Head of caudate nucleus (tissue), 42 donors: Measurements from ENCODE around the gene PTN.
"Not testable (repeated sequence)": the region's sequence is repeated elsewhere in the genome, so short reads cannot be mapped to it uniquely, and the experiment has no call there.

Experiments used
- DNase-seq, 42 donors: peaks; one replicate each; pipeline versions ENCODE4 v3.0.0 to v3.0.0-alpha.2; 2020 to 2021; ENCODE audit warnings: mixed read lengths in 7 of 42
- intact Hi-C: fragments of 100-400 bp; cut with DNase I; formaldehyde crosslinking; loops from one replicate; pipeline ENCODE4 v1.15.0; 2022

Gene PTN

DNA sequence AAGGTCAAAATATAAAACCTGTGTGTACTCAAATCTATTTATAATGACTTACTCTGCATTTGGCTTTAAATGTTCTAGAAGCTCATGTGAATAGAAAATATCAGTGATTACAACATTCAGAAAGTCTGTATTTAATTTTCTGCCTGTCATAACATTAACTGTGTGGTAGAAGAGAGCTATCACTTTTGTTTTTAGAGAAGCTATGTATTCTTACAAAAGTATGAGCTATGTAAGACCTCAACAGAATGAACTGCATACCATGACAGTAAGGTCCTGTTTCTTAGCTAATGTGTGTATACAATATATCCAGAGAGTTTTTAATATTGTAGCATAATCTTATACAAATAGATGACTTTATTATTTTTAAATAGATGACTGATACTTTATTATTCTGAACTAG, 61.5 kb downstream of the PTN start:
- no peak for DNase-seq
- intact Hi-C loops: no loop called here

- peak in 2 of 42 donors; percentile 20 to 30 for DNase-seq
- intact Hi-C loops: no loop called here
These were observed 67.3 kb downstream of the PTN start for GRCh38 chr7:137276189-137276588.

- DNase-seq: no peak
- intact Hi-C loops: no loop called here
These were observed 71.3 kb downstream of the PTN start for GRCh38 chr7:137272249-137272648.

GRCh38 chr7:137269240-137269639, 74.3 kb downstream of the PTN start:
- intact Hi-C loops: no loop called here
- no peak for DNase-seq

GRCh38 chr7:137268001-137268865, 75.3 kb downstream of the PTN start:
- DNase-seq, intact Hi-C loops: not testable (repeated sequence)

GRCh38 chr7:137266764-137267163, 76.8 kb downstream of the PTN start:
- no peak for DNase-seq
- intact Hi-C loops: no loop called here

DNA sequence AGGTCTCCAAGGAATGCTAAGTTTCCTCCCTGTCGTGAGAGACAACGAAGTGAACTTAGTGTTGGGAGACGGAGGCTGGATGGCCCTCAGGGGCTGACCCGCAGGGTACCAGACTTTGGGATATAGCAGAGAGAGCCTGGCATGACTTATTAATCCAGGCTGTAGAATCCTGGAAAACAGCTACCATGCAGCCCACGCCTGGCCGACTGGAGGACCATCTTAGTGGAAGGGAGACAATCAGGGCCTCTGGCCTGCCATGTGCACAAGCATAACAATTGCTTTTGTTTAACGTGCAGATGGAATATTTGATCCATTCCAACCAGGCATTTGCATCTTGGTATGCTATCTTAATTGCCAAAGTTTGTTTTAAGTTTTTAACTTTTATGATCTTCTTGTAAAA, 78.1 kb downstream of the PTN start:
- peak in 3 of 42 donors; percentile 15 to 55 (median 17) for DNase-seq
- intact Hi-C loops: not testable (repeated sequence)

DNA sequence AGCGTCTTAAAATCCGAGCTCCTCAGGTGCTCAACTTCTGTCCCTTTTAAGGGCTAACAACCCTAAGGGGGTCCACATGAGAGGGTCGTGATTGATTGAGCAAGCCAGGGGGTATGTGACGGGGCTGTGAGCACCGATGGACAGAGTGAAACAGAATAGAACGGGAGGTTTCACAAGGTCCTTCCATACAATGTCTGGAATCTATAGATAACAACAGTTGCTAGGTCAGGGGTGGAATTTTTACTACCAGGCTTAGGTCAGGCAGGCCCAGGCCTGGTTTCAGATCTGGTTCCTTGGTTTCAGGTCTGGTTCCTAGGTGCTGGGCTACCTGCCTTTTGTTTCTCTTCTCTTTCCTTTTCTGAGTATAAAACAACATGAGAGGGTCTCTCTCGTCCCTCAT, 80.9 kb downstream of the PTN start:
- intact Hi-C loops: no loop called here
- DNase-seq: no peak

GRCh38 chr7:137258552-137258951, 85.0 kb downstream of the PTN start:
- no peak for DNase-seq
- intact Hi-C loops: no loop called here

DNA sequence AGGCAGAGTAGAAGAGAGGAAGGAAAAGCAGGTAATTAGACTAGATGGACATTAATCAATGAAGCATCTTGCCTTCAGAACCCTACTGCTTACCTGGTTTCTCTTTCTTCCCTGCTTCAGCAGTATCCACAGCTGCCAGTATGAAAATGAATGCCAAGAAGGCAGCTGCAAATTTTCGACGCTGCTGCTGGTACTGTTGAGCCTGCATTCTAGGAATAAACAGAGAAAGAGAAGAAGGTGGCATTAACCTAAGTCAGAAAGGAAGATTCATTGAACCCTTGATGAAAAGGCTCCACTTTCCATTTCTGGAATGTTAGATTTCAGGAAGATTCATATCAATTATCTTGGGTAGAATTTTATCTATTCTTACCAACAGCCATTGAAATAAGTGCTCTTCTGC, 88.8 kb downstream of the PTN start:
- intact Hi-C loops: no loop called here
- no peak for DNase-seq

GRCh38 chr7:137245890-137246289, 97.6 kb downstream of the PTN start:
- intact Hi-C loops: no loop called here

DNA sequence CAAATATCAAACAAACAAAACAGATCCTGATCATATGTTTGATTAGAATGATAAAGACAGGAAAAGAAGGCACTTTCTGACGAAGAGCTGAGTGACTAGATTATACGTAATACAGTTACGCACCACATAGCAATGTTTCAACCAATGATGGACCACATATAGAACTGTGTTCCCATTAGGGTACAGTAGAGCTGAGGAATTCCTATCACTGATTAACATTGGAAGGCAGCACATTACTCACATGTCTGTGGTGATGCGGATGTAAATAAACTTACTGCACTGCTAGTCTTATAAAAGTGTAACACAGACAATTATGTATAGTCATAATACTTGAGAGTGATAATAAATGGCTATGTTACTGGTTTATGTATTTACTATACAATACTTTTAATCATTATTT, 98.3 kb downstream of the PTN start:
- intact Hi-C loops: no loop called here
- no peak for DNase-seq

More at GRCh38 chr7:137245890-137246289, 97.6 kb downstream of the PTN start:
- no peak for DNase-seq

DNA sequence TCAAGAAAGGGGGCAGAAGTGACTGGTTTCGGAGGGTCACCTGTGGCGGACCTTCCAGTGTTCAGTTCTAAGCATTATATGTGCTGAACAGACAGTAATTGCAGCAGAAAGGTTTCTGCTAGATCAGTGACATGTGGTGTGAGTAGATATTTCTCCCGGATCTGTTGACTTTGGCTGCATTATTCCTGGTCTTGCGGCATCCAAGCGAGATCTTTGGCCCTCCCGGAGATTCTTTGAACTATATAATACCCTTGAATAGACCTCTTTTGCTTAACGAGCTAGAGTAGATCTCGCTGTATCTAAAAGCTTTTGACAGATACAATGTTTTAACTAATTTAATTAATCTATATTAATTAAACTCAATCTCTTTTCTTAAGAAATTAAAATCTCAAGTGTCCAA, 99.8 kb downstream of the PTN start:
- intact Hi-C loops: no loop called here
- no peak for DNase-seq

DNA sequence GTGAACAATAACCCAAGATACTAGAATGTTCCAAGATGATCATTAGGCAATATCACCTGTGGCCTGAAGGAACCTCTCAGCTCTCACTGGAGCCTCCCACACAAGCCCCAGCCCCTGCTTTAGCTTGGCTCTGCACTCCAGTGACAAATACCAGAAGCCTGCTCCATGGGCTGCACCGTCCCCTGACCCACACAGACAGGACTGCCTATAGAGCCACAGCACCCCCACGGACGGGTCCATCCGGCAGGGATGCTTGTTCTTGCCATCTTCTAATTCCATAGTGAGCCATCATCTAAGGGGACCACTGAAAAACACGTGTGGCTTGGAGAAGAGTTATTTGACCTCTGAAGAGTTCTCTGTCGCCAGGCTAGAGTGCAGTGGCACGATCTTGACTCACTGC, 100.9 kb downstream of the PTN start:
- intact Hi-C loops: no loop called here
- no peak for DNase-seq

- intact Hi-C loops: no loop called here
- no peak for DNase-seq
These were observed 101.7 kb downstream of the PTN start for GRCh38 chr7:137241655-137242360.

GRCh38 chr7:137239186-137239585, 104.3 kb downstream of the PTN start:
- intact Hi-C loops, DNase-seq: not testable (repeated sequence)

- DNase-seq: no peak
- intact Hi-C loops: no loop called here
These were observed 108.1 kb downstream of the PTN start for GRCh38 chr7:137235434-137235833.

DNA sequence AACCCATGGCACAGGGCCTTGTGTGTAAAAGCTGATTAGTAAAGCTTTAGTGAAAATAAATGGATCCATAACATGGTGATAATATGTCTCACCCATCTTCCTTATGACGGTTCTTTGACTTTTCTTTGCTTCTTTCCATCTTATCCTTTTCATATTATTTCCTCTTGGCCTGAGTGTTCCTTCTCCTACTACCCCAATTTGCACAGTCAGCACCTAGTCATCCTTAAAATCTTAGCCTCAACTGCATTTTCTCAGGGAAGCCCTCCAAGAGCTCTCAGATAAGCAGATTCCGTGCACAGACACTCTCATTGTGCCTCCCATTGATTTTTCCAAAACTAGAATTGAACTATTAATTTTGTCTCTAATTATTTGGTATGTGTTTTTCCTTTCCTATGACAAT, 112.4 kb downstream of the PTN start:
- intact Hi-C loops: no loop called here
- DNase-seq: no peak

GRCh38 chr7:137221467-137221866, 122.1 kb downstream of the PTN start:
- no peak for DNase-seq
- intact Hi-C loops: no loop called here

DNA sequence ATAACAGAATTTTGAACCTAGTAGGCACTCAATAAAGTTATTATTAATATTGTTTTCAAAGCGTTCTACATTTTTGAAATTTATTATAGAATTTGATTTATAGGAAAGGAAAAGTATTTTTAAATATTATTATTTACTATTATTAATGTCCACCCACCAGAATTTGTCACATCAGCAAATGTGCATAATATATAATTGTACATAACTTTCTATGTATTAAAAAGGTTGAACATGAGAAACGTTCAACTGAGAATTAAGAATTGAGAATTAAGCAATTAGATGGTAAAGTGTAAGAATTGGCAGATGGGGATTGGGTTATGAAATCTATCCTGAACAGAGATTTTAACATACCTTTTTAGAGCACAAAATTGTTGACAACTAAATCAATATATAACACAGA, 129.8 kb downstream of the PTN start:
- intact Hi-C loops: no loop called here
- DNase-seq: no peak
